ENCODE data around the gene FMN2. TPM values are rescaled to one million over a fixed set of nuclear protein-coding genes. Genes with fewer than 3 reads are reported as not detected.

Gene FMN2
- total RNA-seq, 1 donor from 2014 or later = 13.2 TPM

DNA sequence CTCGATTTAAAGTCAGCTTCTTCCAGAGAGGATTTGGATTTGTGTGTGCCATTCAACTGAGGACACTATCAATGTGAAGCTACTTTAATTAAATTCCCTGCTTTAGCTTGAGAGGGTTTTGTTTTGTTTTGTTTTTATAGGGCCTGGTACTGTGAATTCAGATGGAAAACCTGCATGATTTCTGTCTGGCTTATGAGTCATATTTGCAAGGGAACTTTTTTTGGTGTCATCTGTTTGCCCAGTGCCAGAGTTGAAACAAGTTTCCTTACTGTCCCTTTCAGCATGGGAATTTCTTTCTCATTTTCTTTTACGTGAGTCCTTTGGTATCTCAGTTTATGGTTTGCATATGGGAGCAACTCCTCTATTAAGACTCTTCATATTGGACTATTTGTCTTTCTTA lies 325.6 kb downstream of the FMN2 start:
- no peak for DNase-seq (ENCODE audit: low read depth, low spot score)
- peaks cover 4% of the 10 kb centered on the region for H3K4me1 Mint-ChIP-seq
- peaks cover 8% of the 10 kb centered on the region for H3K36me3 Mint-ChIP-seq (ENCODE audit: low read depth)
- TF ChIP-seq, protein P1, sequence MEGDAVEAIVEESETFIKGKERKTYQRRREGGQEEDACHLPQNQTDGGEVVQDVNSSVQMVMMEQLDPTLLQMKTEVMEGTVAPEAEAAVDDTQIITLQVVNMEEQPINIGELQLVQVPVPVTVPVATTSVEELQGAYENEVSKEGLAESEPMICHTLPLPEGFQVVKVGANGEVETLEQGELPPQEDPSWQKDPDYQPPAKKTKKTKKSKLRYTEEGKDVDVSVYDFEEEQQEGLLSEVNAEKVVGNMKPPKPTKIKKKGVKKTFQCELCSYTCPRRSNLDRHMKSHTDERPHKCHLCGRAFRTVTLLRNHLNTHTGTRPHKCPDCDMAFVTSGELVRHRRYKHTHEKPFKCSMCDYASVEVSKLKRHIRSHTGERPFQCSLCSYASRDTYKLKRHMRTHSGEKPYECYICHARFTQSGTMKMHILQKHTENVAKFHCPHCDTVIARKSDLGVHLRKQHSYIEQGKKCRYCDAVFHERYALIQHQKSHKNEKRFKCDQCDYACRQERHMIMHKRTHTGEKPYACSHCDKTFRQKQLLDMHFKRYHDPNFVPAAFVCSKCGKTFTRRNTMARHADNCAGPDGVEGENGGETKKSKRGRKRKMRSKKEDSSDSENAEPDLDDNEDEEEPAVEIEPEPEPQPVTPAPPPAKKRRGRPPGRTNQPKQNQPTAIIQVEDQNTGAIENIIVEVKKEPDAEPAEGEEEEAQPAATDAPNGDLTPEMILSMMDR (conservative IDR thresholded peaks at IDR 0.05) = no peak
- no peak overlapping the region for H3K27ac Mint-ChIP-seq (ENCODE audit: unreplicated experiment)
- no peak overlapping the region for H3K4me3 Mint-ChIP-seq
- no peaks in the 10 kb centered on the region for H3K27me3 Mint-ChIP-seq (ENCODE audit: low read depth)
- H3K9me3 Mint-ChIP-seq = peaks cover 5% of the 10 kb centered on the region

DNA sequence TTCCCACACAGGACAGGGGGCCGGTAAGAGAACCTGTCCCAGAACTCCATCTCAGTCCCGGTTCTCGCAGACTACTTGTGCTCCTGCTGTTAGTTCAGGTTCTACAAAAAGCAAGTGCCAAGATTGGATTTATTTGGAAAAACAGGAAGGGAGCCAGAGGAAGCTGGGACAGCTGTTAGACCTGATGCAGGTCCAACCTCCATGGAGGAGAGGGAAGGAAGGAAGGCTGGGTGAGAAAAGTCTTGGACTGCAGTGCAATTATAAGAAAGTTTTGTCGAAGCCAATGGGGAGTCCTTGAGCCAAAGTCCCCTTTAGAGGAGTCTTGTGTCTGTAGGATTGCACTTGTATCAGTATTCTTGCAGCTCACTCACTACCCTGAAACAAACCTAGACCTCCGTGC lies 329.1 kb downstream of the FMN2 start:
- H3K27ac Mint-ChIP-seq (ENCODE audit: unreplicated experiment) = no peak overlapping the region
- H3K4me3 Mint-ChIP-seq = no peak overlapping the region
- no peaks in the 10 kb centered on the region for H3K4me1 Mint-ChIP-seq
- H3K36me3 Mint-ChIP-seq (ENCODE audit: low read depth) = peaks cover 6% of the 10 kb centered on the region
- DNase-seq (ENCODE audit: low read depth, low spot score) = no peak
- TF ChIP-seq, protein P1 (conservative IDR thresholded peaks at IDR 0.05) = no peak
- no peaks in the 10 kb centered on the region for H3K27me3 Mint-ChIP-seq (ENCODE audit: low read depth)
- no peaks in the 10 kb centered on the region for H3K9me3 Mint-ChIP-seq

DNA sequence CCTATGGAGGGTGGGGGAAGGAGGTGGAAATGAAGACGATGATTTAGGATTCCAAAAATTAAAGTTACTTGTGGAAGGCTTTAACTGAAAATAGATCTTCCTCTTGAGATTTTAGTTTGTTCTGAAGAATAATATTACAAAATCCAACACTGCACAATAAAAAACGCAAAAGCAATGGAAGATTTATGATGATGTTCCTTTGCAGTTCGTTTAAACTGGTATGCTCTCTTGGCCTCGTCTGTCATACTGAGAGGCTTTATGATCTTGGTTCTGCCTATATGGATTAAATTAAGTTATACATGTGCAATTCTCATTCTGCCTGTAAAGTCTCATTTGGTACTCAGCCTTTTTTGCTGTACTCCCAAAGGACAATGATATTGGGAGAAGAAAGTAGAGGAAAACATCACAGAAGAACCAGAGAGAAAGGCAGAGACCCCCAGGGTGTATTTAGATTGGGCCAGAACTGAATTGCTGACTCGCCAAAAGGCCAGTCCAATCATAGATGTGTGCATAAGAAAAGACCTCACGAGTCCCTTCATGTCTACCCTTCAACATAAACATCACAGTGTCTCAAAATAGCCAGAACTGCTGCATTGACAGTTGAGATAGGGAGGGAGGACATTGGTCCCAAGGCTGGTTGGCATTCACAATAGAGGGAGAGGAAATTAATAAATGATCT lies 331.7 kb downstream of the FMN2 start:
- no peaks in the 10 kb centered on the region for H3K27me3 Mint-ChIP-seq (ENCODE audit: low read depth)
- H3K9me3 Mint-ChIP-seq = no peaks in the 10 kb centered on the region
- H3K4me1 Mint-ChIP-seq = no peaks in the 10 kb centered on the region
- TF ChIP-seq, protein P1 (conservative IDR thresholded peaks at IDR 0.05) = no peak
- no peak overlapping the region for H3K4me3 Mint-ChIP-seq
- peaks cover 6% of the 10 kb centered on the region for H3K36me3 Mint-ChIP-seq (ENCODE audit: low read depth)
- no peak overlapping the region for H3K27ac Mint-ChIP-seq (ENCODE audit: unreplicated experiment)
- DNase-seq (ENCODE audit: low read depth, low spot score) = no peak

DNA sequence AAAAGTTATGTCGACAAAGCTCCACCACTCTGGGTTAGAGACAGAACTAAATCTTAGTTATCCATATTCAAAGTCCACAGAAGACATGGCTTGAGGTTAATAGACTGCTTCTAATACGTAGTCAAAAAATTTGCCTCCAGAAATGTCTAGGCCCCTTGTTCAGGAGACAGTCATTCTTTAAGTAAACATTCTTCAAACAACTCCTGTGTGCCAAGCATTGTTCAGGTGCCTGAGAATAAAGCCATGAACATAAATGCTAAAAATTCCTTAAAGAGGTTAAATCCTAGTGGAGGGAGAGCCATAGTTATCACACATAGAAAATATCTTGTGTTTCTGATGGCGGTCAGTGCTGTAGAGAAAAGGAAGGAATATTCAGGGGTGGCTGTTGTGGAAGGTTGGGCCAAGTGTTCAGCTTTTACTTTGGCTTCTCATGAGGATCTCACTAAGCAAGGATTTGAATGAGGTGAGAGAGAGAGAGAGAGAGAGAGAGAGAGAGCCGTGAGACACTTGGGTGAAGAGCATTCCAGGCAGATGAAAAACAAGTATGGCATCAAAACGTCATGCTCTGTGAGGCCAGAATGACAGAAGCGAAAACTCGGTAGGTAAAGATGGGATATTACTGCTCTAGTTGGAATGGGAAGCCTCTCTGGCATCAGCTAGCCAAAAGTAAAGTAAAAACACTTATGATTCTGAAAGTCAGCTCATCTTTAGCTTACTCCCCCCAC lies 333.2 kb downstream of the FMN2 start:
- Mint-ChIP-seq H3K27ac (ENCODE audit: unreplicated experiment) (no peak overlapping the region), H3K4me3 (no peak overlapping the region), H3K36me3 (ENCODE audit: low read depth) (peaks cover 3% of the 10 kb centered on the region), H3K27me3 (ENCODE audit: low read depth) (no peaks in the 10 kb centered on the region), H3K9me3 (no peaks in the 10 kb centered on the region), H3K4me1 (peaks cover 4% of the 10 kb centered on the region)
- no peak for DNase-seq (ENCODE audit: low read depth, low spot score)
- TF ChIP-seq, protein P1 (conservative IDR thresholded peaks at IDR 0.05) = no peak

DNA sequence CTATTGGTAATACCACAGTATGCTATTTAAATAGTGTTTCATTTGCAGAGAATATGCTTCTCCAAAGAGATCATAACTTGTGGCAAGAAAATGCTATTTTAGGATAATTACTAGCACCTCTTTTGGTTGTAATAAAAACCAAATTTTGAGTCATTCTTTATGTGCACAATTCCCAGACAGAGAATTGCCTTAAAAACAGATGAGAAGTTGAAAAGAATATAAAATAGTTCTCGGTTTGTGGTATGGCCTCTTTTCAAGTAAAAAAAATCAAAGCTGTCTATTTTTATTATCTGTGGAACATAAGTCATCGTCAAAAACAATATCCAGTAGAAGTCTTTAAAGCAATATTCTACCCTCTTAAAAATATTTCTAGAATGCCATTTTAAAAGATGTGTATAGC lies 334.4 kb downstream of the FMN2 start:
- Mint-ChIP-seq H3K27ac (ENCODE audit: unreplicated experiment) (no peak overlapping the region), H3K9me3 (no peaks in the 10 kb centered on the region), H3K4me3 (no peak overlapping the region), H3K4me1 (peaks cover 4% of the 10 kb centered on the region), H3K27me3 (ENCODE audit: low read depth) (no peaks in the 10 kb centered on the region), H3K36me3 (ENCODE audit: low read depth) (peaks cover 3% of the 10 kb centered on the region)
- no peak for DNase-seq (ENCODE audit: low read depth, low spot score)
- TF ChIP-seq, protein P1 (conservative IDR thresholded peaks at IDR 0.05) = no peak
